ENCODE results near the gene ATP8B3.

Gene ATP8B3, protein sequence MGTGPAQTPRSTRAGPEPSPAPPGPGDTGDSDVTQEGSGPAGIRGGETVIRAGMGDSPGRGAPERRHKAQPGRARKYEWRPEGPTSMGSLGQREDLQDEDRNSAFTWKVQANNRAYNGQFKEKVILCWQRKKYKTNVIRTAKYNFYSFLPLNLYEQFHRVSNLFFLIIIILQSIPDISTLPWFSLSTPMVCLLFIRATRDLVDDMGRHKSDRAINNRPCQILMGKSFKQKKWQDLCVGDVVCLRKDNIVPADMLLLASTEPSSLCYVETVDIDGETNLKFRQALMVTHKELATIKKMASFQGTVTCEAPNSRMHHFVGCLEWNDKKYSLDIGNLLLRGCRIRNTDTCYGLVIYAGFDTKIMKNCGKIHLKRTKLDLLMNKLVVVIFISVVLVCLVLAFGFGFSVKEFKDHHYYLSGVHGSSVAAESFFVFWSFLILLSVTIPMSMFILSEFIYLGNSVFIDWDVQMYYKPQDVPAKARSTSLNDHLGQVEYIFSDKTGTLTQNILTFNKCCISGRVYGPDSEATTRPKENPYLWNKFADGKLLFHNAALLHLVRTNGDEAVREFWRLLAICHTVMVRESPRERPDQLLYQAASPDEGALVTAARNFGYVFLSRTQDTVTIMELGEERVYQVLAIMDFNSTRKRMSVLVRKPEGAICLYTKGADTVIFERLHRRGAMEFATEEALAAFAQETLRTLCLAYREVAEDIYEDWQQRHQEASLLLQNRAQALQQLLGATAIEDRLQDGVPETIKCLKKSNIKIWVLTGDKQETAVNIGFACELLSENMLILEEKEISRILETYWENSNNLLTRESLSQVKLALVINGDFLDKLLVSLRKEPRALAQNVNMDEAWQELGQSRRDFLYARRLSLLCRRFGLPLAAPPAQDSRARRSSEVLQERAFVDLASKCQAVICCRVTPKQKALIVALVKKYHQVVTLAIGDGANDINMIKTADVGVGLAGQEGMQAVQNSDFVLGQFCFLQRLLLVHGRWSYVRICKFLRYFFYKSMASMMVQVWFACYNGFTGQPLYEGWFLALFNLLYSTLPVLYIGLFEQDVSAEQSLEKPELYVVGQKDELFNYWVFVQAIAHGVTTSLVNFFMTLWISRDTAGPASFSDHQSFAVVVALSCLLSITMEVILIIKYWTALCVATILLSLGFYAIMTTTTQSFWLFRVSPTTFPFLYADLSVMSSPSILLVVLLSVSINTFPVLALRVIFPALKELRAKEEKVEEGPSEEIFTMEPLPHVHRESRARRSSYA (N-terminal part only)

GRCh38 chr19:1811942-1812425 is at the start of gene ATP8B3:
ATP8B3 (minus strand) TSS chr19:1812276; CDS start chr19:1811736, 540 bp downstream.
- Histone ChIP-seq H3K36me3 (ENCODE audit: control insufficient read depth, insufficient read depth, low read length) (peaks cover 5% of the 10 kb centered on the region), H3K4me3 (ENCODE audit: low read length) (peak within 1 kb of the TSS; percentile 63), H3K27me3 (ENCODE audit: control insufficient read depth, insufficient read depth, low read length) (no peaks in the 10 kb centered on the region), H3K27ac (ENCODE audit: low read depth, low read length) (peak within 1 kb of the TSS; percentile 57), H3K4me1 (ENCODE audit: control insufficient read depth, insufficient read depth, low read length) (peaks cover 7% of the 10 kb centered on the region), H3K9ac (ENCODE audit: low read length) (peak within 1 kb of the TSS; percentile 25)

GRCh38 chr19:1861599-1862031 is 49.5 kb upstream of the ATP8B3 start:
- Histone ChIP-seq H3K9ac (ENCODE audit: low read length) (no peak overlapping the region), H3K27me3 (ENCODE audit: control insufficient read depth, insufficient read depth, low read length) (no peaks in the 10 kb centered on the region), H3K4me3 (ENCODE audit: low read length) (peak overlapping the region; percentile 71), H3K4me1 (ENCODE audit: control insufficient read depth, insufficient read depth, low read length) (peaks cover 9% of the 10 kb centered on the region), H3K27ac (ENCODE audit: low read depth, low read length) (peak overlapping the region; percentile 45), H3K36me3 (ENCODE audit: control insufficient read depth, insufficient read depth, low read length) (no peaks in the 10 kb centered on the region)

- Histone ChIP-seq H3K27ac (ENCODE audit: low read depth, low read length) (peak overlapping the region; percentile 32), H3K9ac (ENCODE audit: low read length) (no peak overlapping the region), H3K4me3 (ENCODE audit: low read length) (peak overlapping the region; percentile 71), H3K36me3 (ENCODE audit: control insufficient read depth, insufficient read depth, low read length) (no peaks in the 10 kb centered on the region), H3K27me3 (ENCODE audit: control insufficient read depth, insufficient read depth, low read length) (no peaks in the 10 kb centered on the region), H3K4me1 (ENCODE audit: control insufficient read depth, insufficient read depth, low read length) (peaks cover 11% of the 10 kb centered on the region)
These were observed 48.9 kb upstream of the ATP8B3 start for GRCh38 chr19:1860821-1861598.

DNA sequence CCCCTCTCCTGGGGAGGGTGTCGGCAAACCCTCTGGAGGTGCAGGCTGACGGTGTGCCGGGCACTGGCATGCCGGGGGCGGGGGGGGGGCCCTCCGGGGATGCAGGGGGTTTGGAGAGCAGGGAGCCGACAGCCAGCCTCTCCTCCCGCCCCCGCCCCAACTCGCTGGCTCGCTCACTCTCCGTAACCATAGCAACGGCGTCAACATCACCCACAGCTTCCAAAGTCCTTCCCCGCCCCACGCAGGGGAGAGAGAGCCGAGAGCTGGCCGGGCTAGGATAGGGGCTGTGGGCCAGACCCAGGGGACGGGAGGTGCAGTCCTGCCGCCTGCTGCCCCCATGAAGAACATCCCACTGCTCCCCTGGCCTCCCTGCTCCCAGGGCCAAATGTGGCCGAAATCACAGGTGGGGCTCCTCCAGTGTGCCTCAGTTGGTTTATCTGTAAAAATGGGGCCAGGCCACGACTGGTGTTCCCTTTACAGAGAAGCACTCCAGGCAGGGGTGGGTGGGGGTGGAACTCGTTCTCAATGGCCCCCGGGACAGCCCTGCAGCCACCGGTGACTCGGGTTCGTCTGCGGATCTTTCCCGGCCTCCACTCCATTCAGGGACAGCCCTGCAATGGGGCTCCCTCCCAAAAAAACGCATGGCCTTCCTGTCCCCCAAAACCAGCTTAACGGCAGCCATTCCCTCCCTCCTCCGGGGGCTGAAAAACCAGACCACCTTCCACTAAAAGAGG is 48.1 kb upstream of the ATP8B3 start:
- no peaks in the 10 kb centered on the region for H3K27me3 ChIP-seq (ENCODE audit: control insufficient read depth, insufficient read depth, low read length)
- H3K27ac ChIP-seq (ENCODE audit: low read depth, low read length) = peak overlapping the region; percentile 42
- H3K4me1 ChIP-seq (ENCODE audit: control insufficient read depth, insufficient read depth, low read length) = peaks cover 12% of the 10 kb centered on the region
- peak overlapping the region; percentile 42 for H3K4me3 ChIP-seq (ENCODE audit: low read length)
- H3K9ac ChIP-seq (ENCODE audit: low read length) = no peak overlapping the region
- H3K36me3 ChIP-seq (ENCODE audit: control insufficient read depth, insufficient read depth, low read length) = no peaks in the 10 kb centered on the region

DNA sequence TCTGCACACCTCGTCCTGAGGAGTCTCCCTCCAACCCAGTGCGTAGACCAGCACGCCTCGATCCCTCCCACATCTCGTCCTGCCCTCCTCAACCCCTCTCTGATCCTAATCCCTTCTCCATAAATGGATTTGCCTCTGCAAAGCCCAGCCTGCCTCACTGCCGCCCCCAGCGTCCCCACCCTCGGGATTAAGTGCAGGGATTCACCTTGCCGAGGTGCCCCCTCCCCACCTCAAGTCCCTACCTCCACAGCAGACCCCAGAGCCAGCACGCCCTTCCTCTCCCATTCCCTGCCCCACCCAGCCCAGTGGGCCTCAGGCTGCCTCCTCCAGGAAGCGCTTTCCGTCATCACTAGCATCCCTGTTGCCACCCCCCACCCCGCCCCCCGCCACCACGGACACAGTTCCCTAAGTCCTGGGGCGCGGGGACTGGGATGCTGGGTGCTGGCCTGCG is 47.3 kb upstream of the ATP8B3 start:
- peak overlapping the region; percentile 42 for H3K27ac ChIP-seq (ENCODE audit: low read depth, low read length)
- H3K4me3 ChIP-seq (ENCODE audit: low read length) = peak overlapping the region; percentile 51
- peaks cover 15% of the 10 kb centered on the region for H3K4me1 ChIP-seq (ENCODE audit: control insufficient read depth, insufficient read depth, low read length)
- no peaks in the 10 kb centered on the region for H3K36me3 ChIP-seq (ENCODE audit: control insufficient read depth, insufficient read depth, low read length)
- no peaks in the 10 kb centered on the region for H3K27me3 ChIP-seq (ENCODE audit: control insufficient read depth, insufficient read depth, low read length)
- H3K9ac ChIP-seq (ENCODE audit: low read length) = peak overlapping the region; percentile 11

GRCh38 chr19:1858412-1859081 is 46.5 kb upstream of the ATP8B3 start:
- H3K4me1 ChIP-seq (ENCODE audit: control insufficient read depth, insufficient read depth, low read length) = peaks cover 16% of the 10 kb centered on the region
- no peaks in the 10 kb centered on the region for H3K27me3 ChIP-seq (ENCODE audit: control insufficient read depth, insufficient read depth, low read length)
- peak overlapping the region; percentile 73 for H3K27ac ChIP-seq (ENCODE audit: low read depth, low read length)
- no peak overlapping the region for H3K4me3 ChIP-seq (ENCODE audit: low read length)
- no peak overlapping the region for H3K9ac ChIP-seq (ENCODE audit: low read length)
- H3K36me3 ChIP-seq (ENCODE audit: control insufficient read depth, insufficient read depth, low read length) = no peaks in the 10 kb centered on the region

DNA sequence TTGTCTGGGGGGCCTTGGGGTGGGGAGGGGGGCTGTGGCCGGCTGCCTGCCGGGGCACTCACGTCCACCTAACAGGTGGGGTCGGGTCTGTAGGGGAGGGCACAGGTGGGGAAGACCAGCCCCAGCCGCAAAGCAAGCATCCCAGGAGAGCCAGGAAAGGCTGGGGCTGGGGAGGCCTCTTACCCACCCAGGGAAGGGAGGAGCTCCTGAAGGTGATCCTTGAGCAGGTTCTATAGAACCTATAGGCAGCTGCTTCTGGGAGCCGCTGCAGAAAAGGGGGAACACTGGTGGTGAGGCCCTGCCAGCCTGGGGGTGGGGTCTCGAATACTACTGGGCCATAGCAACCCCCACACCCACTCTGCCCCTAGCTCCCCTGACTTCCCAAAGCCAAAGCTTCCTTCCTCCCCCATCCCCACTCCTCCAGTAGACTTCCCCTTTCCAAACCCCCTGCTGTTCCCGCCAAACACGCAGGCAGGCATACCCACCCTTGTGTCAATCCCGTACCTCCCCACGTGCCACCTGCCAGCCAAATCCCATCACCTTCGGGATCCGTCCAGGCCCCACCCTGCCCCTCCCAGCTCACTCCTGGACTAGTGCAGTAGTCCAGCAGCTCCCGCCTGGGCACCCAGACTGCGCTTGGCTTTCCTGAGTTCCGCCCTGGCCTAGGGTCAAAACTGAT is 45.7 kb upstream of the ATP8B3 start:
- H3K9ac ChIP-seq (ENCODE audit: low read length) = no peak overlapping the region
- no peak overlapping the region for H3K4me3 ChIP-seq (ENCODE audit: low read length)
- peak overlapping the region; percentile 73 for H3K27ac ChIP-seq (ENCODE audit: low read depth, low read length)
- peaks cover 18% of the 10 kb centered on the region for H3K4me1 ChIP-seq (ENCODE audit: control insufficient read depth, insufficient read depth, low read length)
- no peaks in the 10 kb centered on the region for H3K27me3 ChIP-seq (ENCODE audit: control insufficient read depth, insufficient read depth, low read length)
- no peaks in the 10 kb centered on the region for H3K36me3 ChIP-seq (ENCODE audit: control insufficient read depth, insufficient read depth, low read length)

DNA sequence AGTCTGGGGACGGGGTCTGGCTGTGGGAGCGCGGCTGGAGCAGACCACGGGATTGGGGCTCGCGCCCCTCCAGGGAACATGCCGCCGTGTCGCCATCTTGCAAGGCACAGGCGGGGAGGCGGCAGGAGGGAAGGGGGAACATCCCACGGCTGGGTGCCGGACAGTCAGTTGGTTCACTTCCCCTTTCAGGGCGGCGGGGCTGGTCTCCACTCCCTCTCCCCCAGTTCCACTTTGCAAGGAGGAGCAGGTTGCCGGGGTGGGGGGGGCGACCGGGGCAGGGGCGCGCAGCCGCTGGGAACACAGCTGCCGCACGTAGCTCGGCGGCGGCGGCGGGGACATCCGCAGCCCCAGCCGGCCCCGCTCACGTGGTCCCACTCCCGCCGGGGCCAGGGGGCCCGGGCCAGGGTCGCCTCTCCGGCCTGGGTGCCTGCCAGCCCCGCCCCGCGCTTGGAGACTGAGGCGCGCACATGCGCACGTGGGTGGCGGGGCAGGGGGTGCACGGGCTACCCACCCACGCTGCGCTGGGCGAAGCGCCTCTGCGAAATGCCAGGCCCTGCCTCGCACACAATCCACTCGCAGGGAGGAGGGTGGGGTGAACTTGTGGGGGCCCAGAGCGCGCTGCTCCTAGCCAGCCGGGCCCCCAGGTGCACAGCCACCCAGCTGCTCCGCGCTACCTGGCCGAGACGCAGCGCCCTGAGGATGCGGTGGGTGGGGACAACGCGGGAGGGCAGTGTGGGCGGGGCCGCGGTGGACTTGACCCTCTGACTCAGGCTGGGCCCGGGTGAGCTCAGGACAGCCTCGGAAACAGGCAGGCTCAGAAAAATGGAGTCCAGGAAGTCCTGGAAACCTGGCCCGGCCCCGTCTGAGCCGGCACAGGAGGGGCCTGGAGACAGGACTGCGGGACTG is 44.9 kb upstream of the ATP8B3 start:
- Histone ChIP-seq H3K4me1 (ENCODE audit: control insufficient read depth, insufficient read depth, low read length) (peaks cover 18% of the 10 kb centered on the region), H3K4me3 (ENCODE audit: low read length) (peak overlapping the region; percentile 69), H3K27ac (ENCODE audit: low read depth, low read length) (peak overlapping the region; percentile 73), H3K9ac (ENCODE audit: low read length) (peak overlapping the region; percentile 80), H3K36me3 (ENCODE audit: control insufficient read depth, insufficient read depth, low read length) (no peaks in the 10 kb centered on the region), H3K27me3 (ENCODE audit: control insufficient read depth, insufficient read depth, low read length) (no peaks in the 10 kb centered on the region)

- Histone ChIP-seq H3K27me3 (ENCODE audit: control insufficient read depth, insufficient read depth, low read length) (no peaks in the 10 kb centered on the region), H3K9ac (ENCODE audit: low read length) (peak overlapping the region; percentile 80), H3K4me1 (ENCODE audit: control insufficient read depth, insufficient read depth, low read length) (peaks cover 18% of the 10 kb centered on the region)
These were observed 44.2 kb upstream of the ATP8B3 start for GRCh38 chr19:1856345-1856697.

More at GRCh38 chr19:1856345-1856697, 44.2 kb upstream of the ATP8B3 start:
- H3K4me3 ChIP-seq (ENCODE audit: low read length) = peak overlapping the region; percentile 69
- peak overlapping the region; percentile 73 for H3K27ac ChIP-seq (ENCODE audit: low read depth, low read length)
- H3K36me3 ChIP-seq (ENCODE audit: control insufficient read depth, insufficient read depth, low read length) = no peaks in the 10 kb centered on the region
